MCF 10A (cell line): ENCODE results near the gene SPATA4. TPM values are rescaled to one million over a fixed set of nuclear protein-coding genes. Genes with fewer than 3 reads are reported as not detected.

Experiments
- BruUV-seq: library from RNA; stranded (reverse); fragments of 400-500 nt; replicated peaks from 2 replicates; lab custom pipeline; 2021; lab: Mats Ljungman, UMichigan
- CTCF ChIA-PET: fragments of 300-600 bp; sonication (Branson Sonifier 250); formaldehyde crosslinking; extraction: SDS; loops from one replicate; lab custom pipeline; 2021; ENCODE audit warnings: antibody characterized with exemption, inconsistent platforms; lab: Yijun Ruan, JAX
- POLR2A ChIA-PET: fragments of 300-600, 350-650 bp; sonication (Branson Sonifier 250); formaldehyde crosslinking; extraction: SDS; loops from one replicate; lab custom pipeline; 2020; ENCODE audit warnings: antibody characterized with exemption, inconsistent platforms; lab: Yijun Ruan, JAX
- DNase-seq: peaks from one replicate; pipeline ENCODE4 v3.0.0-alpha.2; 2018; ENCODE audit not compliant: unreplicated experiment
- H3K27ac Mint-ChIP-seq: one replicate; pipeline ENCODE4 v1.8.0; 2022; ENCODE audit warnings: mild to moderate bottlenecking, low read depth, mixed read lengths; ENCODE audit not compliant: unreplicated experiment
- H3K27me3 Mint-ChIP-seq: one replicate; pipeline ENCODE4 v1.8.0; 2022; ENCODE audit warnings: mixed read lengths; ENCODE audit not compliant: insufficient read depth, unreplicated experiment
- H3K36me3 Mint-ChIP-seq: one replicate; pipeline ENCODE4 v1.8.0; 2022; ENCODE audit warnings: mild to moderate bottlenecking, moderate library complexity, mixed read lengths; ENCODE audit not compliant: insufficient read depth, unreplicated experiment
- H3K4me1 Mint-ChIP-seq: one replicate; pipeline ENCODE4 v1.8.0; 2022; ENCODE audit warnings: mixed read lengths; ENCODE audit not compliant: insufficient read depth, unreplicated experiment
- H3K4me3 Mint-ChIP-seq: one replicate; pipeline ENCODE4 v1.8.0; 2022; ENCODE audit warnings: mild to moderate bottlenecking, moderate library complexity, mixed read lengths; ENCODE audit not compliant: unreplicated experiment
- H3K9me3 Mint-ChIP-seq: one replicate; pipeline ENCODE4 v1.8.0; 2022; ENCODE audit warnings: mixed read lengths; ENCODE audit not compliant: unreplicated experiment
- CTCF ChIP-seq: fragments of 200-600 bp; IDR thresholded peaks from one replicate; pipeline ENCODE4 v1.8.0; 2022; ENCODE audit warnings: antibody characterized with exemption, mild to moderate bottlenecking; ENCODE audit not compliant: unreplicated experiment
- intact Hi-C: fragments of 100-400 bp; cut with micrococcal nuclease; formaldehyde crosslinking; loops from 2 replicates; pipeline ENCODE4 v1.14.1; 2022
- total RNA-seq: library from RNA; stranded (reverse); gene quantifications from 2 replicates; pipeline ENCODE4 v1.2.3, GENCODE V29; 2022

SPATA4 gene
- total RNA-seq, 1 experiment from 2014 or later = 0.21 TPM

GRCh38 chr4:176209535-176209934, 14.2 kb upstream of the SPATA4 start:
- ChIA-PET CTCF (interaction anchor here (0.7 kb wide), 1 partner anchor 13 kb away, joined by 3 read pairs; no protein-coding TSS in a partner anchor), POLR2A (interaction anchor here (0.6 to 1.2 kb wide), 2 partner anchors 24 to 44 kb away, joined by 3 to 5 read pairs; no protein-coding TSS in a partner anchor)
- no peaks in the 10 kb centered on the region for H3K27me3 Mint-ChIP-seq
- intact Hi-C loops = no loop called here
- DNase-seq = no peak
- H3K4me3 Mint-ChIP-seq = no peak overlapping the region
- no peak overlapping the region for H3K27ac Mint-ChIP-seq
- peaks cover 9% of the 10 kb centered on the region for H3K9me3 Mint-ChIP-seq
- H3K36me3 Mint-ChIP-seq = no peaks in the 10 kb centered on the region
- H3K4me1 Mint-ChIP-seq = no peaks in the 10 kb centered on the region
- no peak for TF ChIP-seq CTCF
- no TSS peak for BruUV-seq

GRCh38 chr4:176207839-176208238, 12.5 kb upstream of the SPATA4 start:
- Mint-ChIP-seq H3K27me3 (no peaks in the 10 kb centered on the region), H3K27ac (no peak overlapping the region)
- CTCF ChIA-PET = interaction anchor here (1.2 kb wide), 1 partner anchor 11 kb away, joined by 3 read pairs; no protein-coding TSS in a partner anchor

GRCh38 chr4:176205299-176205698, 9.9 kb upstream of the SPATA4 start:
- ChIA-PET CTCF (no interaction called here), POLR2A (interaction anchor here (0.7 kb wide), 1 partner anchor 12 kb away, joined by 3 read pairs; no protein-coding TSS in a partner anchor)
- H3K4me1 Mint-ChIP-seq = no peaks in the 10 kb centered on the region
- H3K27ac Mint-ChIP-seq = no peak overlapping the region
- no peaks in the 10 kb centered on the region for H3K27me3 Mint-ChIP-seq
- BruUV-seq = no TSS peak
- TF ChIP-seq CTCF = no peak
- no peaks in the 10 kb centered on the region for H3K9me3 Mint-ChIP-seq
- H3K4me3 Mint-ChIP-seq = no peak overlapping the region
- DNase-seq = no peak
- intact Hi-C loops = no loop called here
- no peaks in the 10 kb centered on the region for H3K36me3 Mint-ChIP-seq

More at GRCh38 chr4:176207839-176208238, 12.5 kb upstream of the SPATA4 start:
- H3K9me3 Mint-ChIP-seq = peaks cover 8% of the 10 kb centered on the region
- POLR2A ChIA-PET = no interaction called here
- no peaks in the 10 kb centered on the region for H3K4me1 Mint-ChIP-seq
- no peak for DNase-seq
- no peaks in the 10 kb centered on the region for H3K36me3 Mint-ChIP-seq
- intact Hi-C loops = no loop called here
- no peak for TF ChIP-seq CTCF
- no TSS peak for BruUV-seq
- no peak overlapping the region for H3K4me3 Mint-ChIP-seq

- H3K27me3 Mint-ChIP-seq = no peaks in the 10 kb centered on the region
- POLR2A ChIA-PET = no interaction called here
- intact Hi-C loops = no loop called here
- H3K4me3 Mint-ChIP-seq = no peak overlapping the region
- H3K36me3 Mint-ChIP-seq = peaks cover 6% of the 10 kb centered on the region
- CTCF ChIA-PET = interaction anchor here (1.0 kb wide), 1 partner anchor 26 kb away, joined by 3 read pairs; no protein-coding TSS in a partner anchor
- no peak for TF ChIP-seq CTCF
- H3K9me3 Mint-ChIP-seq = no peaks in the 10 kb centered on the region
- DNase-seq = no peak
- H3K27ac Mint-ChIP-seq = no peak overlapping the region
- peaks cover 7% of the 10 kb centered on the region for H3K4me1 Mint-ChIP-seq
- BruUV-seq = no TSS peak
Measured at GRCh38 chr4:176198316-176198903, 3.0 kb upstream of the SPATA4 start.
